OCI-M1 (cell line): ENCODE measurements around the gene NRXN3.

Experiments
- DNase-seq: peaks from one replicate; lab custom pipeline; 2025; lab: John Stamatoyannopoulos, UW

The NRXN3 gene

DNA sequence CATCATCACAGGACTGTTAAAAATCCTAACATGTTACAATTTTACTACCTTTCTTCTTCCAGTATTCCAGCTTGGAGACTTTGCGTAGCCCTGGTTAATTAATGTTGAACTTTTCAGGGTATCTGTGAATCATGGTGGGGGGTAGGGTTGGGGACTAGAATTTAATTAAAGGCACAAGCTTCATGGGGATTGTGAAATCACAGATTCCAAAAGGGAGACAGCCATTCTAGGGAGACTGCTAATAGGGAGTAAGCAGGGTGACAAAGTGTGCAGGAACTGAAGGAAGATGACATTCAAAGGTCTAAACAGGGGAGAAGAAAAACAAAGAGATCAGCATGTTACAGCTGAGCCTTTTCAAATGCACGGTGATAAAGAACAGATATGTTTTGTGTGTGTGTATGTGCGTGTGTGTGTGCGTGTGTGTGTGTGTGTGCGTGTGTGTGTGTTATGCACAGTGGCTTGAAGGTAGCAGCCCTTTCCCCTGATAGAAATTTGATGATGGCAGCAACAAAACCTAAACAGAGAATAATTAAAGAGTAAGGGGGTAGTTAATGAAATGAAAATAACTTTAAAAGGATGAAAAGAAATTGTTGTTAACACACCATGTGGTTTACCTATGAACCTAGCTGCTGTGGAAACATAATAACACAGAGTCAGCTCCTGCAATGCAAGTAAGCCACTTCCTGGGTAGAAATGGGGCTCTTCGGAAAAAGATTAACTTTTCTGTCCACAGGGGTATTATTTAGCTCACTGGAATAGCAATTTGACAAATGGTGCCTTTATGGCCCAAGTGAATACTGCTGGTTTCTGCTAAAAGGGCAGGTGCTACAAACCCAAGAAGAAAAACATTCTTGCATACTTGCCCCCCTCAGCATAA lies 1459.5 kb downstream of the NRXN3 start:
- no peak for DNase-seq

DNA sequence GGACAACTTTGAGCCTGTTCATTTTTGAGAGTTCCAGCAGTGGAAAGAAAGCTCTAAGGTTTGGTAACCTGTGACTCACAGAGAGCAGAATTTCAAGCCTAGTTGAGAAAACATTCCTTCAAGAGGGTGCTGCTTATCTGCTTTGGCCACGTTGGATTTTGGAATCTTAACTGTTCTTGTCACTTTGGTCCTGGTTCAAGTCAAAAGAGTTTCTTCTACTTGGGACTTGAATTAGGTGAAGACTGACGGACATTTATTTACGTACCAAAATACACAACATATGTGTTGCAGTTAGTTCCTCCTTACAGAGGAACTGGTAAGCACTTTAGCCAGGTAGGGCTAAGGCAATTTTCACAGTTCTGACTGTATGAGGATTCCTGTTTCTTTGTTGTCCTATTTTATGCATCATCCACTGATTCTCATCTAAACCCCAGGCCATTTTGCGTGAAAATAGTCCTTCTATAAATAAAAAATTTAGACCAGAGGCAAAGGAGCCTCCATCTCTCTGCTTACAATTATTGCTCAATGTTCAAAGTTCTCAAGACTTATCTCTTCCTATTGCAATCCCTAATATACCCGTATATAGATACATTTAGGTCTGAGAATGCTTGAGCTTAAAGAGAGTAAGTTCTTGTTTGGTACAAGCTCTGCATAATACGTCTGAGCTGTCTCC lies 1460.3 kb downstream of the NRXN3 start:
- no peak for DNase-seq

DNA sequence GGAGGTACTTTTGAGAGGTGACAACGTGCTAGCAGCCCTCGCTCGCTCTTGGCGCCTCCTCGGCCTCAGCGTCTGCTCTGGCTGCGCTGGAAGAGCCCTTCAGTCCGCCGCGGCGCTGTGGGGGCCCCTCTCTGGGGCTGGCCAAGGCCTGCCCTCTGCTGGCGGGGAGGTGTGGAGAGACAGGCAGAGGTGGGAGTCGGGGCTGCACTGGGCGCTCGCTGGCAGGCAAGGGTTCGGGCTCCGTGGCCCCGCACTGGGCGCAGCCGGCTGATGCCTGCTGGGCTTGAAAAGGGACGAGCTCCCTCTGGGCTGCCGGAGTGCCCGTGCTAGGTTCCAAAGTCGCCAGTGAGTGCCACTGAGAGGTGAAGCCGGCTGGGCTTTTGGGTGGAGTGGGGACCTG lies 1461.1 kb downstream of the NRXN3 start:
- DNase-seq = no peak

DNA sequence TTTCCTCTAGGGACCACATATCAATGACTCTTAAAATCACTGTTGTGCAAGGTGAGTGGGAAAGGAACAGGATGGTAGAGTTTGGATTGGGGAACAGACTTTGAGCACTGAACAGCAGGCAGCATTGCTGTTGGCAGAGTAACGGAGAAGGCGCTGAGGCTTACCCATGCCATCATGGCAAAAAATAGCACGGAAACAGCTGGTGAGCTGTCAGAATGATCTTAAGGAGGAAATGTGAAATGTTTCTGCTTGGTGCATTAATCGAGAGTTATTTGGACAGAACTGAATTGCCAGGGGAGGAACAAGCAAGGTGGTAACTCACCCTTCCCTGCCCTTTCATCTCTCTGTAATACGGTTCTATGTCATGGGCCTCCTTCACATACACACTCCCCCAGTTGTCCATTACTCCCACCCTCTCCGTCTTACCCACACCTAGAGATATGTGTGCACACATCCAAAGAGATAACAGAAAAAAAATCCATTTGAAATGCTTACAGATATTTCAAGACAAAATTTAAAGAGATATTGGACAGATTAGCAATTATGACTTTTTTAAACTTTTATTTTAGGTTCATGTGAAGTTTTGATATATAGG lies 1468.6 kb downstream of the NRXN3 start:
- no peak for DNase-seq

DNA sequence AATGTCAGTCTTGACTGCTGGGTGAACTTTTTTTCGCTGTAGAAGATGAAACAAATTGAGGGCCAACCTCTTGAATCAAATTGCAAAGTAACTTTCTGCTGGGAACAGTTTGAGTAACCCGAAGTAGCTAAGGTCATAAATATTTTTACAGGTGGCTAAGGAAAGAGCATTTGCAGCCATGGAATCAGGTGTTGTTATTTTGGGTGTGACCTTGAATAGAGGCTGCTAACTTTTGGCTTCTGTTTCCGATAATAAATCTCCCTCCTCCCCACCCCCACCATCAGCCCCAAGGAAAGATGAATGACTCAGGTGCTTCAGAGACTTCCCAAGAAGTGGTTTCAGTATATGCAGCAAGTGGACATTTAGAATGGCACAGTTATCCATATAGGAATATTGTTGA lies 1469.4 kb downstream of the NRXN3 start:
- DNase-seq = no peak

DNA sequence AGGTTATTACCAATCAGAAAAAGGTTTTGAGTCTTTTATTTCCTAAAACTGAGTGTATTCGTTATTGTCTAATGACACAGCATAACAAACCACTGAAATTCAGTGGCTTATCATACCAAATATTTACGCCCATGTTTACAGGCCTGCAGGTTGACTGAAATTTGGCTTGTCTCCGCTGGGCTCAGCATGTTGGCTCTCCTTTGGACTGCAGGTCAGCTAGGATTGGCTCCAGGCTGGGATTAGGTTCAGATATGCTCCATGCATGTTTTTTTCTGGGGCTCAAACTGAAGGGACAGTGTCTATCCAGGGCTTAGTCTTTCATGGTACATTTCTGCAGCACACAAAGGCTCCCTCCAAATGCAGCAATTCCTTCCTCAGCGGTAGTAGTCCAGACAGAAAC lies 1471.2 kb downstream of the NRXN3 start:
- DNase-seq = no peak

DNA sequence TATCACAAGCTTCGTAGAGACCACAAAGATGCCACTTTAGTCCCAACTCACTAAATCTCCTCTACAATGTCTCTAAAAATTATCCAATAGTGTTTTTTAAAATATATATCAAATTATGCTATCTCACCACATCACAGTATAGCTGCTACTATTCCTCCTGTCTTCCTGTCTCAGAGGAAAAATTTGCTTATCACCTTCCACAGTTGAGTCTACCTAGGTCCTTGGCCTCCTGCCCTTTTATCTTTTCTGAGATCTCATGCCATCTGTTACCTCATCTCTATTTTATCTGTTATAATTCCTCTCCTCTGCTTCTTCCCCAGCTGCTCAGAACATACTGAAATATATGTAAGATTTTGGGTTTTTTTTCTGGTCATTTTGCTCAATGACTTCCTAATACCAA lies 1473.0 kb downstream of the NRXN3 start:
- DNase-seq = no peak

DNA sequence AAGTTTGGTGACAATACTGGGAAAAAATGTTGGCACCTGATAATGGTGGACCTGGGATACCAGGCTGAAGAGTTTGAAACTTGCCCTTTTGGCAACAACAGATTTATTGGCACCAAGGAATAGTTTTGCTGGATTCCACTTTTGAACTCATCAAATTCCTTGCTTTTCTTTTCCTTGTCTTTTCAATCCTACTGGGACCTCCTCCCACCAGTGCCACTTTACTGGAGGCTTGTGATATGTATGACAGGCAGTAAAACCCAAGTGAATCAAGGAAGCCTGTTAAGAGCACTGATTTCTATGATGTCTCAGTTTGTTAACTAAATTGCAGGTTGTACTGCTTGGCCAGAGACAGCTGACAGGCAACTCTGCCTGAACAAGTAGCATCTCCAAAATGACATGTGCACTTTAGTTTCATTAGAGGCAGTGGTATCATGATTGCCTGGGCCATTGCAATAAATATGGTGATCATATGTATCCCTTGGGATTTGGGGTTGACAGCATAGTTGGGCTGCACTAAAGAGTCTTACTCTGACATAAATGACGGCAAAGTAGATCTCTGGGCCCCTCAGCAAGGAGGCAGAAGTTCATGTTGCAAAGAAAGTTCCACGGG lies 1475.7 kb downstream of the NRXN3 start:
- no peak for DNase-seq

DNA sequence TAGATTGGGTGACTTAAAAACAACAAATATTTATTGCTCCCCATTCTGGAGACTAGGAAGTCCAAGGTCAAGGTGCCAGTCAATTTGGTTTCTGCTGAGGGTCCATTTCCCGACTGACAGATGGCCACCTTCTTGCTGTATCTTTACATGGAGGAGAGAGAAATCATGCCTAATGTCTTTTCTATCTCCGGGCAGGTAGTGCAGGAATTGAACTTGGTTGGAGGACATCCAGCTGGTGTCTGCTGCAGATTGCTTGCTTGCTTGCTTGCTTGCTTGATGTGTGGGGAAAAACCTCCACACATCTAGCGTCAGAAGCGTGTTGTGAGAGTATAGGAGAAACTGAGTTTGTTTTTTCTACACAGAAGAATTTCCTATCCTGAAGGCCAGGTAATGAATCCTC lies 1479.7 kb downstream of the NRXN3 start:
- no peak for DNase-seq

DNA sequence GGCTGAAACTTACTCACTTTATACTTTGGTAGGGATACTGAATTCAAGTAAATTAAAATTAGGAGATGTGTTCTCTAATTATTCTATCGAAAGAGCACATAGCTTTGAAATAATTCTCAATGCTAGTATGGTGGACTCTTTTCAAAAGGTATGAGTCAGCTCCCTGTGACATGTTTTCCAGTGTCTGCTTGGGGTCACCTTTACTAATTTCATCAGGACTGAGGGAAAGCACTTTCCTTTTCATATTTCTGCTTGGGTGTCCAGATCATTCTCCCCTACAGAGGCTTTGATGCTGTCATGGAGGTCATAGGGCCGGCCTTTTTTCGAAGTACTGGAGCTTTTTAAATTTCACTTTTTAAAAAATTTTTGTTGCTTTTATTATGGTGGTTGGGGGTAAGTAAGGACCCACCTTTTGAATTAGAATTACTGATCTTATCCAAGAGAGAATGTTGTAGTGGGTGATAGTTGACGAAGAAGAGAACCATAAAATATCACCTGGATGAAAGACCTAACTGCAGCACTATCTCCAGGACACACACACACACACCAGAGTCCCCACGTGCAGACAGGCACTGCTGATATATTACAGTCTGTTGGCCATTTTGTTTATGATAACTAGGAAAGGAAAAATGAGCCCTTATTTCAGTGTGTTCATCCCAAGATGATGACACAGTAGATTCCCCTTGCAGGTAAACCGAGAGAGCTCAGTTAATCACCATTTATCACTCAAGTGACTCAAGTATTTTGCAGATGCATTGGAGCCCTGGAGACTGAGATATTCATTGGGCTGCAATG lies 1482.5 kb downstream of the NRXN3 start:
- DNase-seq = no peak

DNA sequence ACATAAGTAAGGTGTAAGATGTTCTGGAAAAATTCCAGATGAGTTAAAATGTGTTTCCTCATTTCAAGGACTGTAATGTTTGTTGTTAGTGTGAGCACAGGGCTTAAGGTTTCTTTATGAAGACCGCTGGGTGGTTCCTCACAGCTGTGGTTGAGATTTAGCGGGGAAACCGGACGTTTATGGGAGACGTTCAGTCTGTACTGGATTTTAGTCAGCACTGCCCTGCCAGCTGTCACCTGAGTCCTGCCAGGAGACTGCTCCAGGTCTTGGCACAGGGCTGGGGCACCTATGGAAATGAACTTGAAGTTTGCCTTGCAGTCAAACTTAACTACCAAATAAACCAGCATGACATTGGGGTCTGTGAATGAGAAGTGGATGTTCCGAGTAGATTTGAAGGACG lies 1485.9 kb downstream of the NRXN3 start:
- DNase-seq = no peak

DNA sequence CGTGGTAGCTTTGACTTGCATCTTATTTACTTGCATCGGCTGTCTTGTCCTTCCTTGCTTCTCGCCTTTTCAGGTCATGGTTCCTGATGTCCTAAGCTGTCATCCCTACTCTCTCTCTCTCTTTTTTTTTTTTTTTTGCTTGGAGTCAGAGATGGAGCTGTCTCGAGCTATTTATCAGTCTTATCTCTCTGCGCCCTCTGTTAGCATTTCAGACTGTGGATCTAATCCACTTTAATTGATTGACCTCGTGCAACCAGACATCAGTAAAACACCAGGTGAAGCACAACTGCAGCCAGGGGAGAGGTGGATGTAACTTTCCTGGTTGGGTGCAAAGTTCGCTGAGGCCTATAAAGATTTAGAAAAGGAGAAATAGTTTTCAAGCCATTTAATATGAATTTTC lies 1486.3 kb downstream of the NRXN3 start:
- no peak for DNase-seq

DNA sequence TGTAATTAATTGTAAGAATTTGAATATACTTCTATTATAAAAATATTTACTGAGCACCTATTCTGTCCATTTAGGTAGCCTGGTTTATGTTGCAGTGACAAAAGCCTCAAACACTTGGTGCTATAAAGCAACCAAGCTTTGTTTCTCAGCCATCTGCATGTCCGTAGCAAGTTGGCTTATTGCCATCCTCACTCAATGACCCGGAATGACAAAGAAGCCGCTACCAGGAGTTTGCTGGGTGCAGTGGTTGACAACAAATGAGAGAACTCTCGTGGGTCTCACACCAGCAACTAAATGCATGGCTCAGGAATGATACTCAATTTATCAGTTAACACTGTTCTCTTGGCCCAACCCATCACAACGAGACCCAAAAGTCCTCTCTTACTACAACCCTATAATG lies 1488.0 kb downstream of the NRXN3 start:
- no peak for DNase-seq

DNA sequence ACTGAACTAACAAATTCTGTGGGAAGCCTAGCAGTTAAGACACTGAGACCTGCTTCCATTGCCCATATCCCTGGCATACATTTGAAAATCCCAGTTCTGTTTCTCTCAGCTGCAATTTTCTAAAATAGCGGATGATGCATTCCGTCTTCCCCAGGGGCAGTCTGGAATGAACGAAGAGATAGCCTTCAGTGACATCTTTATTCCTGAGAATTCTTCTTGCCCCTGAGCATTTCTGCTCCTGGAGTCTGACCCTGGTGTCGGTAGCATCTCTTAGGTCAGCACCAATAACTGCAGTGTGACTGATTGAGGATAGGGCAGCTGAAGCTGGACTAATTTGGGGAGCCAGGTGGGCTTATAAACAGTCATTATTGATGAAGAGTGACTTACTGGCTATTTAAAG lies 1488.6 kb downstream of the NRXN3 start:
- no peak for DNase-seq

DNA sequence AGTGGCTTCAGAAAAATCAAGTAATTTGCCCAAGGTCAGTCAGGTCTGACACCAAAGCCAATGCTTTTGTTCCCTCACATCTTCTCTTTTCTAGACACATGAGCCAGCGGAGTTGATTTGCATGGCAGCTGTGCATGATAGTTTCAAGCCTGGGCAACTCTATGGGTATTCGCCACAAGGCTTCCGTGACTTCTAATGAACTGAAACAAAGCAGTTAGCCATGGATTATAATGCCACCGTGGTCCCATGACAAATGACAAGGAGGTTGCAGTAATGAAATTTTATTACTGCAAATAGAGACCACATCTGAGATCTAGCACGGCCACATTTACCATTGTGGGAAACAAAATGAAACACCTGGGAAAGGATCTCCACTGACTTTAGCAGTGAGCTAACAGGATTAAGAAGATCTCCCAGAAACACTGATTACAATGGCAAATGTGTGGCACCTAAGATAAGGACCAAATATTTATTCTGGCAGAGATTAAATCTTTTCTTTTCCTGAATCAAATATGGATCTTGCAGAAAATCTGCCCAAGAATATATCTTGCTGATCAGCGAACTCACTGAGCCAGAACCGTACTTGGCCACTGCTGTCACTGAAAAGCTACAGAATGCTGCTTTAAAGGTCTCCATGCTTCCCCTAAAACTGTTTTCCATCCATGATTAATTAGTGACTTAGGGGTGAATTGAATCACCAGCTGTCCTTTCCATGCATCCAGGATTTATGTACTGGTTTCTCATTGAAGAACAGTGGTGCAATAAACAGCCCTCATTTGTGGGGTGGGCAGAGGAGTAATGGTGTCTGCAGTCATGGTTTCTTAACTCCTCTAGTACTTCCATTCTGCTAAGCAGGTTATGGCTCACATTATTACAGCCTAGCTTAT lies 1490.1 kb downstream of the NRXN3 start:
- DNase-seq = no peak

DNA sequence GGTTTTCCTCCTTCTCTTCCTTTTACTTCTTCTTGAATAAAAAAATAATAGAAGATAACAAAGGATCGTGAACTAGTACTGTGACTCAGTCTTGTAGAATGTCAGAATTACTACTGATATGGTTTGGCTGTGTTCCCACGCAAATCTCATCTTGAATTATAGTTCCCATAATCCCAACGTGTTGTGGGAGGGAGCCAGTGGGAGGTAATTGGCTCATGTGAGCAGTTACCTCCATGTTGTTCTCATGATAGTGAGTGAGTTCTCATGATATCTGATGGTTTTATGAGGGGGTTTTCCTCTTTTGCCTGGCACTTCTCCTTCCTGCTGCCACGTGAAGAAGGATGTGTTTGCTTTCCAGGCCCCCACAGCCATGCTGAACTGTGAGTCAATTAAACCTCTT lies 1491.6 kb downstream of the NRXN3 start:
- no peak for DNase-seq

DNA sequence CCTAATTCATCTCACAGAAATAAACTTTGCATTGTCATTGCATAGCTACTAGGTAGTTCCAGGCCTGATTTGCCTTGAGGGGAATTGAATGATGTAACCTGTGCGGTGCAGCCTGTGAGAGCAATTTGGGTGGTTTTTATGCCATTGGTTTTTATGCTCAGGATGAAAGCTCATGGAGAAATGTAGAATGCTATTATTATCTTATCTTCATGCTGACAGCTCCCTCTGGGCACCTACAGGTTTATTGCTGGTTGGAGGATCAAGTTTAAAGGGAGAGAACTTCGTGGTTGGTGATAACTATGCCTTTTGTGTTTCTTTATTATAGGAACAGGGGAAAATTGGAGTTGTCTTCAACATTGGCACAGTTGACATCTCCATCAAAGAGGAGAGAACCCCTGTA lies 1493.3 kb downstream of the NRXN3 start:
- DNase-seq = no peak

DNA sequence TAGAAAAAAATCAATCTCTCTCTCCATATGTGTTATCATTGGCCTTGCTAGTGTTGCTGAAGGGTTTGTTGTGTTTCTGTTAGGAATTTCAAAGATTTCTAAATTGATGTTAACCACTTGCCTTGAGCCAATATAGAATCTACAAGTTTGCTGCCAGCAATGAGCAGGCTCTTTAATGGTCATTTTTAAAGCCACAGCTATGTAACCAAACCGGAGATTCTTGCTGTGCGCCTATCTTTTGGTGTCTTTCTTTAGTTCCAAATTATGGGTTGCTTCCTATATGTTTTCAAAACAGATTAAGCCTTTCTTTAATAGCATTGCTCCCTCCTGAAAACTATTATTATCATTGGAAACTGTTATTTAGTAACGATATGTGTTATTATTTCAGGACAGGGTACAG lies 1495.4 kb downstream of the NRXN3 start:
- no peak for DNase-seq

DNA sequence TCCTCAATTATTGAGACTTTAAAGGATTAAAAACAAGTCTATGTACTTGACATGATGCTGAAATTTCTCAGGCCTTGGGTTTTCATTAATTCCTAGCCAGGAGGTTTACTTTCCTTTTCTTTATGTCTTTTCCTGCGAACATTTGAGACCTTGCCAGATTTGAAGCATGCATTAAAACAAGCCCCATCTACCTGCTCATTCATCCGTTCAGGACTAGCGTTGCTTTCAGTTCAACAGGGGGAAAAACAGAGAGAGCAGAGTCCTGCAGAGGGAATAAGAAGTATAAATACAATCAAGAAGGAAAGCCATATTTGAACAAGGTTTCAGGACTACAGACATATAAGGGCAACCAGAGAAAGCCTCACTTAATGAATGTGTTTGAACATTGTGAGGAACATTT lies 1498.8 kb downstream of the NRXN3 start:
- no peak for DNase-seq

DNA sequence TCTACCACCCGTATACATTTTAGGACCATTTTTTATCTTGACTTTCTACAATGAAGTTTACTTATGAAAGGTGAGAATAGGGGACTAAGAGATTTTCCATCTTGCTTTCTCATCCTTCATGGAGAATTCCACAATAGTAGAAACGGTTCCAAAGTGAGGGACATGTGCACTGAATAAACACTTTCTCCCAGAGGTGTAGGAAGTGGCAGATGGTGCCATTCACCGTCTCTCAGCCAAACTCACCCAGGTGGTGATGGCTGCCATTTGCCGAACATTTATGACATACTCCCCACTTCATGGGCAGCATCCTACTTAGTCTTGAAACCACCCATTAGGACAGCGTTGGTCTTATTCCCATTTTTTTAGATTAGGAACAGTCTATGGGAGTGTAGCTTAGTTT lies 1500.6 kb downstream of the NRXN3 start:
- no peak for DNase-seq

DNA sequence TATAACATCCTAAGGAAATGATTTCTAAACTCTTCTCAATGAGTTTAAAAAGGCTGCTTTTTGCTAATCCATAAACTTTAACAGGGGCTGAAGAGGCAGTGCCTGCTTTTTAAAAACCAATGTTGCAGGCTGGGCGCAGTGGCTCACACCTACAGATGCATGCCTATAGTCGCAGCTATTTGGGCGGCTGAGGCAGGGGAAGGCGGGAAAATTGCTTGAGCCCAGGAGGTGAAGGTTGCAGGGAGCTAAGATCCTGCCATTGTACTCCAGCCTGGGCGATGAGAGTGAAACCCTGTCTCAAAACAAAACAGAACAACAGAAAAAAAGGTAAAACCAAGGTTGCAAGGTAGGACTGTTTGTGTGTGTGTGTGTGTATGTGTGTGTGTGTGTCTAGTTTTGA lies 1509.9 kb downstream of the NRXN3 start:
- no peak for DNase-seq
